ENCODE data around the gene MGAT5.

Gene MGAT5

DNA sequence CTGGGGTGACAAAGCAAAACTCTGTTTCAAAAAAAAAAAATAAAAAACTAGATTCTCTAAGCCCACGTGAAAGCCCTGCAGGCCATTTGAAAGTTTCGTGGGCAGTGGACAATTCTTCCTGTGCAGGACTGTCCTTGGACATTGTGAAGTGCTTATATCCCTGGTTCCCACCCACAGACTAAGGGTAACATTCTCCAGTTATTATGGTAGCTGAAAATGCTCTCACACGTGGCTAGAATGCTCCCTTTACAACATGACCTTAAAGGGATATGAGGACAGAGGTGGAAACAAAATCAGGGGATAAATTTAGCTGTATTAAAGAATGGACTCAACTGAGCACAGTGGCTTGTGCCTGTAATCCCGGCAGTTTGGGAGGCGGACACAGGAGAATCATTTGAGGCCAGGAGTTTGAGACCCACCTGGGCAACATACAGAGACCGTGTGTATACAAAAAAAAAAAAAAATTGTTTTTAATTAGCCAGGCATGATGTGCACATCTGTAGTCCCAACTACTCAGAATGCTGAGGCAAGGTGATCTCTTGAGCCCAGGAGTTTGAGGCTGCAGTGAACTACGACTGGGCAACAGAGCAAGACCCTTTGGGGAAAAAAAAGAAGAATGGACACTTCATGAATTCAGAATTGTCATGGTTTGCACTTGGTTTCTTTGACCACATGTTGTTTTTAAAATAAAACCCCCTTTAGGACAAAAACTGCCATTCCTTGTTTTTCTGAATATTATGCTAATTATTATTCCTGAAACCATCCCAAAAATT, 167.9 kb downstream of the MGAT5 start:
- no peak for DNase-seq (ENCODE audit: low spot score)

DNA sequence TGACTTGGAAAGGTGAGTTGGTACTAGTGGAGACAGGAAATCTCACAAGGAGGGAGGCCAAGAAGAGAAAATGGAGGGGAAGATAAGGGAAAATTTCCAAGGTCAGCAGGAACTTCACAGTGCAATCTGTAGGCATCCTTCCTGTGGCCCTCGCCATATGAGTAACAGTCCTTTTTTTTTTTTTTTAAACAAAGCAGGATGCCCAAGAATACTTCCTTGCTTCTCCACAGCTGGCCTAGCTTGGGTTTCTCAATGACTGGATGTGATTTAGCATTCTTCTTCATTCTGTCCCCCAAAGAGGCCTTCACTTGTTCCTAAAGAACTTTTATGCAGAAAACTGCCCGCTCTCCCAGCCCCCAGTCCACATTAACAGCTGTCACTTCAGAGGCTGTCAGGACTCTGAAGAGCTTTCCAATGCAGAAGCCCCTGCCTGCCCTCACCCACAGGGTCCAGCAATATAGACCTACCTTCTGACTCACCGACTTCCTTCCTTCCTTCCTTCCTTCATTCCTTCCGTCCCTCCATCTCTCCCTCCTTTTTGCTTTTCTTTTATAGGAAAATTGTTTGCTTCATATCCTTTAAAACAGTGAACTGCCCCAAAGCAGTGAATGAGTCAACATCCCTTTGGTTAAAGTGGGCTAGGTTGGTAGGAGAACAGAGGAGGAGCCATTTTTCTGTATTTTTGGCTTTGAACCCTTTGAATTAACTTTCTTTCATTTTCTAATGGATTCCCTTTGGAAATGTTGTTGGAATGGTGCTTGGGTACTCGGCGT, 172.0 kb downstream of the MGAT5 start:
- DNase-seq (ENCODE audit: low spot score) = no peak

DNA sequence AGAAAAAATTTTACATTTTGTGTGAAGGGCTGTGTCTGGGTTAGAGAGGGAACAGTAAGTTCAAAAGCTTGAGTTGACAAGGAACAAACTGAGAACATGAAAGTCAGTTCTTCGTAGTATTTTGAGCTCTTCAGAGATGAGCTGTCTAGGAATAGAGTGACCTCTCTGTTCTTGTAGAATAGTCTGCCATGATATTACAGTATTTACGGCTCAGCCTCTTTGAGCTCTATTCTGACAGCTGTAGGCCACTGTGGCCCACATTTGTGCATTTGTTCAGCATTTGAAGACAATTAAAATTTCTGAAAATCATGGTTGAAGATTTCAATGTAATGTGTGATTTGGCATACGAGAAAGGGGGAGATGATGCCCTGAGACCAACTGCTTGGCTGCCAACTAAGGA, 172.8 kb downstream of the MGAT5 start:
- DNase-seq (ENCODE audit: low spot score) = no peak

GRCh38 chr2:134429886-134430285, 176.0 kb downstream of the MGAT5 start:
- no peak for DNase-seq (ENCODE audit: low spot score)

- no peak for DNase-seq (ENCODE audit: low spot score)
Measured at GRCh38 chr2:134431838-134432434, 178.1 kb downstream of the MGAT5 start.

- no peak for DNase-seq (ENCODE audit: low spot score)
Measured at GRCh38 chr2:134432435-134432883, 178.6 kb downstream of the MGAT5 start.

- DNase-seq (ENCODE audit: low spot score) = no peak
Measured at GRCh38 chr2:134433469-134433868, 179.6 kb downstream of the MGAT5 start.

DNA sequence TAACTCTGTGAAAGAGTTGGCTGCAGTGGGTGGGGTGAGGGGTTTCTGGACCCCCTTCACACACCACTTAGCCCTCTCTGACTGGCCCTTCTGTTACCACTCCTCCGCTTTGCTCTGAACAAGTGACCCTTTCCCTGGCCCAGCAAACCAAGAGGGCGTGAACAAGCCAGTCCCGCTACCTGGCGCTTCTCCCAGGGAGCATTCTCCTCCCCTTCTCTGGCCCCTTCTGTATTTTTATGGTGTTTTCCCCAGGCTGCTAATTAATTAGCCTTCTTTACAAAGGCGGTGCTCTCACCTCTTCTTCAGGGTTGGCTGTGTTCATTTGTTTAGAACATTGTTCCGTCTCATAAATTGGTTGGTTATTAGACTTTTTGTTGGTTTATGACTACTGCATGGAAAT, 180.1 kb downstream of the MGAT5 start:
- DNase-seq (ENCODE audit: low spot score) = no peak

DNA sequence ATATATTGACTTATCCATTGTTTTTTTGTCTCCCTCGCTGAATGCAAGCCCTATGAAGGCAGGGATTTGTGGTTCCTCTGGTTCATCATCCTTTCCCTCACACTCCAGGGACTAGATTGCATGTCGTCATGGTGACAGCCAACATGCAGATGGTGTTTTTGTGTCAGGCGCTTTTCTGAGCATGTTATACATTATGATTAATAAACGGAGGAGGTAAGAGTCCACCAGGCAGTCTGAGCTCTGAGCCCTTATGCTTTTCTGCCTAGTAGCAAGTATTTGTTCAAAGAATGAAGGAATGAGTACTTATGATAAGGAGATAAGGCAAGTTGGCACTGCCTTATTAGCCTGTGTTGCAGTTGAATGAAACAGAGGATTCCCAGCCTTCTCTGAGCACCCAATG, 181.6 kb downstream of the MGAT5 start:
- DNase-seq (ENCODE audit: low spot score) = no peak

DNA sequence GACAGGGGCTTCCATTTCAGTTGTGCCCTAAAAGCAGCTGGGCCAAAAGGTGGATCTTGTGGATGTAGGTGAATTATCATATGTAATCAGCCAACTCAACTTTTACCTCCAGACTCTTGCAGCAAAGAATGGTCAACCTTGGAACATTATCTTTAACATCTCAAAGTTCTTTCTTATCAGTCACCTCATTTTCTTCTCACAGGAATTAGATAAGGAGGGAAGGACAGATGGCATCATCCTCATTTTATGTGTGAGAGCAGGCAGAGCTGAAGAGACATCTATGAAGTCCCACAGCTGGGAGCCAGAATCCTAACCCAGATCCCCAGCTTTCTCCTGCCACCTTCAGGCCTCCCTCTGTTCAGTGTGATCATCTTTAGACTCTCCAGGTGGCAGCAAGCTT, 182.1 kb downstream of the MGAT5 start:
- no peak for DNase-seq (ENCODE audit: low spot score)

DNA sequence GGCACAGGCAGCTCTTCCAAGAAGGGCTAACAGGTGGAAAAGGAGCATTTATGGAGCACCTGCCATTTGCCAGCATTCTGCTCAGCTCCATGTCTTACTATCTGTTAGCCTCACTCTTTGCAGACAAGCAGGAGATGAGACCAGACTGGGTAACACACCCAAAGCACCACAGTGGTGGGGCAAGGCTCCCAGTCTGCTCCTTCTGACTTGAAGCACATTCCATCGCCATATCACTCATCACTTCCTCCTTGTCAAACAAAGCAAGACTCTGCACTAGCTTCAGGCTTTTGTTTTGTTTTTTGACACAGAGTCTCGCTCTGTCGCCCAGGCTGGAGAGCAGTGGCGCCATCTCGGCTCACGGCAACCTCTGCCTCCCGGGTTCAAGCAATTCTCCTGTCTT, 182.8 kb downstream of the MGAT5 start:
- no peak for DNase-seq (ENCODE audit: low spot score)

GRCh38 chr2:134438371-134438770, 184.5 kb downstream of the MGAT5 start:
- no peak for DNase-seq (ENCODE audit: low spot score)

DNA sequence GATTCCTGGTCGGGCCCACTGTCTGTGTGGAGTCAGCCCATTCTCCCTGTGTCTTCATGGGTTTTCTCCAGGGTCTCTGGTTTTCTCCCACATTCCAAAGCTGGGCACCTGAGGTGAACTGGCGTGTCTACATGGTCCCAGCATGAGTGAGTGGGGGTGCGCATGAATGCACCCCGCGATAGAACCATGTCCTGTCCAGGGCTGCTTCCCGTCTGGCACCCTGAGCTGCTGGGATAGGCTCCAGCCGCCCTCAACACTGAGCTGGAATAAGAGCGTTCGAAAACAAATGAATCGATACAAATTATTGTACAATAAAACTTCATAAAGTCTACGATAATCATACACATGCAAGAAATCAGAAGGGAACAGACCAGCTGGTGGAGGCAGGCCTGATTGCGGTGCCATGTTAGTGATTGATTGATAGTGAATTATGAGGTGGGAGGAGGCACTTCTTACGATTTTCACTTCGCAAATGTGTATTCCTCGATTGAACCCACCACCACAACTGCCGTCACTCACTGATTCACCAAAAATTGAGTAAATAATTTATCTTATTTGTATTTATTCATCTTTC, 186.6 kb downstream of the MGAT5 start:
- DNase-seq (ENCODE audit: low spot score) = no peak

DNA sequence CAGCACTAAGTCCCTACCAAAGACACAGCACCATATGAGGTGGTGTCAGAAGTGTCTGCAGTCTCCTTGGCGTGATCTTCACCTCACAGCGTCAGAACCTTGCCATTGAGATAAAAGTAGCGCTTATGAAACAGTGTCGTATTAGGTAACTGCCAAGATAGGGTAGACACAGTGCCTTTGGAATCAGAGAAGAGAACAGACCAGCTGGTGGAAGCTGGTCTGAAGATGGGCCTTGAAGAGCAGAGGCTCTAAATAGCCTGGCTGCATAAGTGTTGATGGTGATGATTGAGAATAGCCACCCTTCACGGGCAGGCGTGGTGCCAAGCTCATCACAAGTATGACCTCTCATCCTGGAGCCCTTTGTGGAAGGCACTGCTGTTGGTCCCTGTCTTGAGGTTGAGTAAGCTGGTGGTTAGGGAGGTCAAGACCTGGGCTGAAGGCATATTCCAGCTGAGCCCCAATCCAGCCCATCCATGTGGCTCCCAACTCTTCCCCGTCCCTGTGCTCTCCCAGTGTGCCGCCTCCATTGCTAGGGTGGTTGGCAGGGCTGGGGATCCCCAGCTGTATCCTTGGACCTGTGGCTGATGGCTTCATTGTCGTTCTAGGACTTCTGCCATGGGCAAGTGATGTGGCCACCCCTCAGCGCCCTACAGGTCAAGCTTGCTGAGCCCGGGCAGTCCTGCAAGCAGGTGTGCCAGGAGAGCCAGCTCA, 187.4 kb downstream of the MGAT5 start:
- no peak for DNase-seq (ENCODE audit: low spot score)

DNA sequence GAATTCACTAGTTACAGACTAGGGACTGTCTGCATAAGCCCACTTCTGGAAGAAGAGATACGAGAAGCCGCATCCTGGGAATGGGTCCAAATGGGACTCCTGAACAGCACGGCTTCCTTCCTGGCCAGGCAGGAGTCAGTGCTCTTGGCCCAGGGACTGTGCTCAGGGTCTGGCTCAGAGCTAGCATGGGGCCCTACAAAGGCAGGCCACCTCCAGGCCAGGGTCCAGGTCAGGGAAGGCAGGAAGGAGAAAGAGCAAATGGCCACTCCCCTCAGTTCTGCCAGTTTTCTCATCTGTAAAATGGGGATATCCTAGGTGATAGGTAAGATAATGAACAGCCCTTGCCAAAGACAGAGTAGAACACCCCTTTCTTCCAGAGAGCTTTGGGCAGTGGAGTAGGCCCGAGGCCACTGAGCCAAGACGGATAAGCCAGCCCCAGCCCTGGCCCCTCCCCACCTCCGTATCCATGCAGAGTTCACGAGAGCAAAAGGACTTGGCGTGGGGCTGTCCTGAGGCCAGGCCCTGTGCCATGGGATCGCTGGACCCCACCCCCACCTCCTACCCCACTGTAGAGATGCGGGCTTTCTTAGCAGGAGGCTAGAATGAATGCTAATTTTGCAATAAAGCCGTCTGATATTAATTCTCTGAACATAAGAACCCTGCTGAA, 190.1 kb downstream of the MGAT5 start:
- peak; percentile 72 for DNase-seq (ENCODE audit: low spot score)

GRCh38 chr2:134445116-134445515, 191.2 kb downstream of the MGAT5 start:
- no peak for DNase-seq (ENCODE audit: low spot score)

DNA sequence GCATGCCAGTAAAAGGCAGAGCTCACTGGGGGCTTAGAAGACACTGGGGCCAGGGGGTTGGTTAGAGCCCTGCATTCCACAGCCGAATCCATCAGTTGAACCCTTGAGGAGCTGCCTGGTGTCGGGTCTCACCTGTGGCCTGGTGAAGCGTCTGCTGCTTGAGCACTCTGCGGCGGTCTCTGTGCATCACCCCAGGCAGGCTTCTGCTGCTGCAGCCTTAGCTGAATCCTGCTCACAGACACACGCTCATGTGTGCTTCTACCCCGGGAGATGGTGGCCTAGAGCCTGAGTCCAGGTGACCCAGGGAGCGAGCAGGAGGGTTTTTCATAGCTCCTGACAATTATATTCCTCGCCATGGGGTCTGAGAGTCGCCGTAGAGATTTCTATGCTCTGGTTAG, 192.1 kb downstream of the MGAT5 start:
- DNase-seq (ENCODE audit: low spot score) = no peak

DNA sequence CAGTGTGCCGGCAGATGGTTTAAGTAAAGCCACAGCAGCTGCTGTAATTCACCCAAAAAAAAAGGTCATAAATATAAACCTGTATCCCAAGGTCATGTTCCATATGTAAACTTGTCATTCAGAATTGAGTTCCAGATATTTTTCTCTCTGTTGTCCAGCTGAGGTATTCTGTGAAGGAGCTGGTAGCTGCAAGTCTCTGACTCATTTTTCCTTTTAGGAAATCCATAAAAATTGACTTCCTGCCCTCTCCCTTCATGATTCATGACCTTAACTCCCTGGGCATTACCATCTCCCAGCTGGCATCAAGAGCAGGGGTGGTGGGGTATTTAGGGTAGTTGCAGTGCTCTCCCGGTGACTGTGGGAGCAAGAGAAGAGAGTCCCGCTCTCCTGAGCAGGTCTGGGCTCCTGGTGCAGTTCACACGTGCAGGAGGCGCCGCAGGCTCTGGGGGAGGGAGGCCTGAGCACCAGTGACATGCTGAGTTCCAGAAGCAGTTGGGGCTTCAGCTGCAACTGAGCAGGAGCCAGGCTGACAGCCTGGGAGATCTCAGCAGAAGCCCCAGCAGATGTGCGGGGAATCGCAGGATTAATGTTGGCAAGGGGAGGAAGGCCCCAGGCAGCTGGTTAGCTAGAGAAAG, 192.6 kb downstream of the MGAT5 start:
- no peak for DNase-seq (ENCODE audit: low spot score)

DNA sequence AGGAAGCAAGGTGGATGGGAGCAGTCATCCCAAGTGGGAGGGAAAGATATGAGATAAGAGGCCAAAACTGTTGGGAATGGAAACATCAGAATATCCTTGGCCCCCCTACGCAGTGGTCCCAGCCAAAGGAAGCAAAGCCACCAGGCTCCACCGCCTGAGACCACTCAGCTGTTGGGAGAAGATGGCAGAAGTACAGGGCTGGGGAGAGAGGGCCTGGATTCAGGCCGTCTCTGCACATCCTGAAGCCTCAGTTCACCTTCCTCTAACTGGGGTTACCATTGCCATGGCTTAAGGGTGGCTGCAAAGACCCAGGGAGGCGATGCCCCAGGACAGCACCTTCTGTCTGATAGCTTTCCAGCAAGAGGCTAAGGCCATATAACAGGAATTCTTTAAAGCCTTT, 193.8 kb downstream of the MGAT5 start:
- no peak for DNase-seq (ENCODE audit: low spot score)

DNA sequence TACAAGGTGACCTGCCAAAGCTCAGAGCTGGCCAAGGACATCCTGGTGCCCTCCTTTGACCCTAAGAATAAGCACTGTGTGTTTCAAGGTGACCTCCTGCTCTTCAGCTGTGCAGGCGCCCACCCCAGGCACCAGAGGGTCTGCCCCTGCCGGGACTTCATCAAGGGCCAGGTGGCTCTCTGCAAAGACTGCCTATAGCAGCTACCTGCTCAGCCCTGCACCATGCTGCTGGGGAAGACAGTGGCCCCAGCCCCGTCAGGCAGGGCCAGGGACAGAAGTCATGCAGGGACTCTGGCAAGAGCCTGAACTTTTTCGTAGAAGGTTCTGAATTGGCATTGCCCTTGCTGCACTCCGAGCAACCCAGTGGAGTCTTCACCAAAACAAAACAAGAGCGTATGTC, 194.8 kb downstream of the MGAT5 start:
- DNase-seq (ENCODE audit: low spot score) = no peak

- no peak for DNase-seq (ENCODE audit: low spot score)
Measured at GRCh38 chr2:134449157-134449556, 195.3 kb downstream of the MGAT5 start.
